Progenitor cell of endocrine pancreas (in vitro differentiated cells): ENCODE results near the gene ACAP3. TPM values are rescaled to one million over a fixed set of nuclear protein-coding genes. Genes with fewer than 3 reads are reported as not detected.

Experiments used
- DNase-seq: peaks from one replicate; pipeline ENCODE4 v3.0.0; 2021; ENCODE audit warnings: low spot score; ENCODE audit not compliant: unreplicated experiment
- H3K27ac Mint-ChIP-seq: 2 replicates; pipeline ENCODE4 v1.8.0; 2021; ENCODE audit warnings: mild to moderate bottlenecking, moderate library complexity, mixed read lengths
- H3K27me3 Mint-ChIP-seq: 2 replicates; pipeline ENCODE4 v1.8.0; 2021; ENCODE audit warnings: mixed read lengths
- H3K36me3 Mint-ChIP-seq: 2 replicates; pipeline ENCODE4 v1.8.0; 2022; ENCODE audit warnings: mixed read lengths; ENCODE audit not compliant: insufficient read depth
- H3K4me1 Mint-ChIP-seq: 2 replicates; pipeline ENCODE4 v1.8.0; 2021; ENCODE audit warnings: low read depth, mixed read lengths
- H3K4me3 Mint-ChIP-seq: 2 replicates; pipeline ENCODE4 v1.8.0; 2021; ENCODE audit warnings: low read depth, mild to moderate bottlenecking, moderate library complexity, mixed read lengths
- H3K9me3 Mint-ChIP-seq: 2 replicates; pipeline ENCODE4 v1.8.0; 2021; ENCODE audit warnings: low read depth, mixed read lengths
- CTCF ChIP-seq: fragments of 200-600 bp; sonication (generic); IDR thresholded peaks from one replicate; pipeline ENCODE4 v1.5.0; 2021; ENCODE audit warnings: antibody characterized with exemption, mild to moderate bottlenecking; ENCODE audit not compliant: unreplicated experiment
- total RNA-seq: library from RNA; stranded (reverse); gene quantifications from 2 replicates; pipeline ENCODE4 v1.2.1, GENCODE V29; 2021

ACAP3 gene
- total RNA-seq, 1 donor from 2014 or later, result 111 TPM

DNA sequence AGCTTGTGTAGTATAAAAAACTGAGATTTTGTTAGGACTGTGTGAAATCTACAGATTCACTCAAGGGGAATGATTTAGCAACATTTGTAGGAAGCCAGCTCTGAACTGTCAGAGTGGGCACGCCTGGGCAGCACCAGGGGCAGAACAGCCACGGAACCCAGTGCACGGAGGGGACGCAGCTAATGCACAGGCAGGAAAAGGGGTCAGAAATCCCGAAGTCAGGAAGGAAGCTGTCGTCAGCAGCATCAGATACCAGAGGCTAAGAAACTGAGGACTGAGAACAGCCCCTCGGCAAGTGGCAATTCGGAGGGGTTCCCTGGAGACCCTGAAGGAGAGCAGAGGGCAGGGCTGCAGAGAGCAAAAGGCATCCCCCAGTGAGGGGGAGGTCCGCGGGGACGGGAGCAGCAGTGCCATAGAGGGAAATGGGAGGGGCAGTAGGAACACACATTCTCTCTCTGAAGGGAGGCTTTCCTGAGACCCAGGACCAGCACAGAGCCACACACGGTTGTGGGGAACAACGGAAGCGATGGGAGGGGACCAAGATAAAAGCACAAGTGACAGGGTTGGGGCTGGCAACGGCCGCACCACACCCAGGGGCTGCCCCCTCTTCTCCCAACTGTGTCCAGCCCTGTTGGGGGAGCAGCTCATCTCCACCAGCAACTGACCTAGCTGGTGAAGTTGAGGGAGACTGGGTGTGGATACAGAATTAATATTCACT, 46.7 kb downstream of the ACAP3 start:
- TF ChIP-seq CTCF, result no peak
- Mint-ChIP-seq H3K36me3 (peaks cover 23% of the 10 kb centered on the region), H3K27me3 (no peaks in the 10 kb centered on the region), H3K27ac (no peak overlapping the region), H3K9me3 (no peaks in the 10 kb centered on the region), H3K4me1 (no peaks in the 10 kb centered on the region), H3K4me3 (no peak overlapping the region)
- no peak for DNase-seq

DNA sequence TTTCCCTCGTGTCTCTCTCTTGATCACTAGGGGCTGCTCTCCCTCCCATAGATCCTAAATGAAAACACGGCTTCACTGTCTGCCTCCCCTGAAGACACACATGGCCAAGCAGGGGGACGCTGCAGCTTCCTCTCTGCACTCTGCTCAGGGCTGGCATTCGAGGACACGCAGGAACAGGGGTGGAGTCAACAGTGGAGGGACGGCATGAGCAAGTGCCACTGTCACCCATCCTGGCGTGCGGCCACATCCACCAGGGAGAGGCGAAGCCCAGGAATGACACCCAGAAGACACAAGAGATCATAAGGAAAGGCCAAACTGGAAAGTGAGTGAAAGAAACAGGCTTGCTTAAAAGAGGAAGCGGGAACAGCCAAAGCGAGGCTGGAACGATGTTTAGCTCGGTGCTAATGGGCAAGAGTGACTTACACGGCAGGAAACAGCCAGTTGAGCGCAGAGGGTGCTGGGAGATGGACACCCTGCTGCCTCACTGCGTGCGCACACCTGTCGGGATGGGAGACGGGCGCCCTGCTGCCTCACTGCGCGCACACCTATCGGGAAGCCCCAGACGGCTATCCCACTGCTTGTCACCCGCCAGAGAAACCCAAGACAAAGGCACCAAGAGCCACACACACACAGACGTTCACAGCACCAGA, 47.7 kb downstream of the ACAP3 start:
- Mint-ChIP-seq H3K9me3 (no peaks in the 10 kb centered on the region), H3K36me3 (peaks cover 22% of the 10 kb centered on the region), H3K4me3 (no peak overlapping the region), H3K4me1 (no peaks in the 10 kb centered on the region), H3K27me3 (no peaks in the 10 kb centered on the region), H3K27ac (peak overlapping the region; percentile 43)
- DNase-seq, result no peak
- no peak for TF ChIP-seq CTCF

DNA sequence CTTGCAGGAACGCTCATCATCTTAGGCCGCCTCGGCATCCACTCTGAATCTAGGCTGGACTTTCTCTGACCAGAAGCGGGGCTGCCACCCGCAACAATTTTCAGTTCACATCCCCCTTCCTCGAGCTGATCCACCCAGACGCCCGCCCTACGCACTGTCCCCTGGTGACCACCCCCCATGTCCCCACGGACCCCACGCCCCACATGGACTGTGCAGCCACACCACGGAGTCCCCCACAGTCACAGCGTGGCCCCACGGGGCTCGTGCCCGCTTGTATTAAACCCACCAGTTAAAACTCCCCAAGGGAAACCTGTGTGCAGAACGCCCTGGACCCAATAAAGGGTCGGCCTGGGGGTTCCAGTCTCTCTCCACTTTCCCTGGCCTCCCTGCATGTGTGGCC, 48.2 kb downstream of the ACAP3 start:
- TF ChIP-seq CTCF, result no peak
- Mint-ChIP-seq H3K27ac (peak overlapping the region; percentile 43), H3K27me3 (no peaks in the 10 kb centered on the region), H3K9me3 (no peaks in the 10 kb centered on the region), H3K4me3 (no peak overlapping the region), H3K36me3 (peaks cover 22% of the 10 kb centered on the region), H3K4me1 (no peaks in the 10 kb centered on the region)
- DNase-seq, result no peak

- H3K4me1 Mint-ChIP-seq, result no peaks in the 10 kb centered on the region
- H3K9me3 Mint-ChIP-seq, result no peaks in the 10 kb centered on the region
- no peak overlapping the region for H3K4me3 Mint-ChIP-seq
- H3K27me3 Mint-ChIP-seq, result no peaks in the 10 kb centered on the region
- no peak for TF ChIP-seq CTCF
- peaks cover 22% of the 10 kb centered on the region for H3K36me3 Mint-ChIP-seq
- DNase-seq, result no peak
- H3K27ac Mint-ChIP-seq, result no peak overlapping the region
Measured at GRCh38 chr1:1259119-1259488, 48.6 kb downstream of the ACAP3 start.

DNA sequence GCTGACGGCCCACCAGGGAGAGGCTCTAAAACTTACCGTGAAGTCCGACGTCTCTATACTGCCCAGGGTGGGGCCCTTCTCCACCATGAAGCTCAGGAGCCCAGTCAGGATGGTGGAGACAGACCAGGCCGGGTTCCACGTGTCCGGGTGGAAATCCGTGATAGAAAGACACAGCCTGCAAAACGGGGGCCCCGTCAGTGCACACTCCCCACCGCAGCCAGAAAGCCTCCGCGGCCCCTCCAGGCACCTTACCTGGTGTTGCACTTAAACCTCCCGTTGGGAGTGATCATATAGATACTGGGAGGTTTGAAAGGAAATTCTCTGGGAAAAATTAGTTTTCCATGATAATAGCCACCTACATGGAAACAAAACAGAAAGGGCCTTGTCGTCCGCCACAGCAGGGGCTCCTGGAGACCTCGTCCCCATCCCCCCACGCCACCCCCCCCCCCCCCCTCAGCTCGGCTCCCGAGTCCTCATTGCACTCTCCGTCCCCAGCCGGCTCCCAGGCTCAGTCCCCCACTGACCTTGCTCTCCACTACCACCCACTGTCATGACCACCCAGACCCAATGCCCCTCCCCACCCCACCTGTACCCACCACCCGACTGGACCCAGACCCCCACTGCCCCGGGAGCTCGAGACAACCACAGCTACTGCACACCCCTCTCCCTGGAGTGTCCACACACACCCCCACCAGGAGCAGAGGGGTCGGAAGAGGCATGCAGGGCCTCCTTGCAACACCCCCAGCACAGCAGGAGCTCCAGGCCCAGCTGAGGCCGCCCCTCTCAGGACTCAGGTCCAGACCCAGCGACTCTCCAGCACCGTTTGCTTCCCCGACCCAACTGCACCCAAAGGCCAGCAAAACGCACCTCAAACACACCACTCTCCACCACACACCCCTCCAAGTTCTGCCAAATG, 50.5 kb downstream of the ACAP3 start:
- peaks cover 27% of the 10 kb centered on the region for H3K36me3 Mint-ChIP-seq
- no peak overlapping the region for H3K4me3 Mint-ChIP-seq

More for the DNA sequence above, 50.5 kb downstream of the ACAP3 start:
- Mint-ChIP-seq H3K4me1 (no peaks in the 10 kb centered on the region), H3K27ac (peak overlapping the region; percentile 56), H3K9me3 (no peaks in the 10 kb centered on the region), H3K27me3 (no peaks in the 10 kb centered on the region)
- no peak for TF ChIP-seq CTCF
- no peak for DNase-seq
